ENCODE results near the gene AFF3.

The AFF3 gene

GRCh38 chr2:100016756-100017155, 125.6 kb downstream of the AFF3 start:
- in situ Hi-C loops (cut with MboI; ENCODE audit: low sequenced_read_pairs), result no loop called here

- in situ Hi-C loops (cut with MboI; ENCODE audit: low sequenced_read_pairs), result no loop called here
Measured at GRCh38 chr2:100015849-100016248, 126.5 kb downstream of the AFF3 start.

- in situ Hi-C loops (cut with MboI; ENCODE audit: low sequenced_read_pairs), result no loop called here
Measured at GRCh38 chr2:100013892-100014677, 128.3 kb downstream of the AFF3 start.

- in situ Hi-C loops (cut with MboI; ENCODE audit: low sequenced_read_pairs), result no loop called here
Measured at GRCh38 chr2:100012561-100012960, 129.8 kb downstream of the AFF3 start.

- in situ Hi-C loops (cut with MboI; ENCODE audit: low sequenced_read_pairs), result no loop called here
Measured at GRCh38 chr2:100011272-100011731, 131.1 kb downstream of the AFF3 start.

- in situ Hi-C loops (cut with MboI; ENCODE audit: low sequenced_read_pairs), result no loop called here
Measured at GRCh38 chr2:100010606-100011005, 131.8 kb downstream of the AFF3 start.

GRCh38 chr2:100009743-100010142, 132.6 kb downstream of the AFF3 start:
- in situ Hi-C loops (cut with MboI; ENCODE audit: low sequenced_read_pairs), result no loop called here

- in situ Hi-C loops (cut with MboI; ENCODE audit: low sequenced_read_pairs), result no loop called here
Measured at GRCh38 chr2:100008956-100009355, 133.4 kb downstream of the AFF3 start.

GRCh38 chr2:100006516-100006915, 135.9 kb downstream of the AFF3 start:
- in situ Hi-C loops (cut with MboI; ENCODE audit: low sequenced_read_pairs), result no loop called here

- in situ Hi-C loops (cut with MboI; ENCODE audit: low sequenced_read_pairs), result no loop called here
Measured at GRCh38 chr2:100004959-100005387, 137.4 kb downstream of the AFF3 start.

GRCh38 chr2:100004348-100004884, 138.0 kb downstream of the AFF3 start:
- in situ Hi-C loops (cut with MboI; ENCODE audit: low sequenced_read_pairs), result no loop called here

- in situ Hi-C loops (cut with MboI; ENCODE audit: low sequenced_read_pairs), result no loop called here
Measured at GRCh38 chr2:100002059-100002458, 140.3 kb downstream of the AFF3 start.

GRCh38 chr2:100000915-100001707, 141.3 kb downstream of the AFF3 start:
- in situ Hi-C loops (cut with MboI; ENCODE audit: low sequenced_read_pairs), result no loop called here

GRCh38 chr2:99998651-99999320, 143.6 kb downstream of the AFF3 start:
- in situ Hi-C loops (cut with MboI; ENCODE audit: low sequenced_read_pairs), result no loop called here

GRCh38 chr2:99989905-99990304, 152.5 kb downstream of the AFF3 start:
- in situ Hi-C loops (cut with MboI; ENCODE audit: low sequenced_read_pairs), result no loop called here

GRCh38 chr2:99988599-99988998, 153.8 kb downstream of the AFF3 start:
- in situ Hi-C loops (cut with MboI; ENCODE audit: low sequenced_read_pairs), result no loop called here

GRCh38 chr2:99987160-99987559, 155.2 kb downstream of the AFF3 start:
- in situ Hi-C loops (cut with MboI; ENCODE audit: low sequenced_read_pairs), result no loop called here

- in situ Hi-C loops (cut with MboI; ENCODE audit: low sequenced_read_pairs), result no loop called here
Measured at GRCh38 chr2:99984799-99985515, 157.4 kb downstream of the AFF3 start.

- in situ Hi-C loops (cut with MboI; ENCODE audit: low sequenced_read_pairs), result no loop called here
Measured at GRCh38 chr2:99982744-99983143, 159.6 kb downstream of the AFF3 start.

GRCh38 chr2:99981840-99982239, 160.6 kb downstream of the AFF3 start:
- in situ Hi-C loops (cut with MboI; ENCODE audit: low sequenced_read_pairs), result no loop called here

GRCh38 chr2:99980176-99980575, 162.2 kb downstream of the AFF3 start:
- in situ Hi-C loops (cut with MboI; ENCODE audit: low sequenced_read_pairs), result no loop called here
